Activated T-cell treated with anti-CD3 and anti-CD28 coated beads, Interleukin-2, amount 50 U/mL, for 4 hours (primary cell): ENCODE measurements around the gene PTF1A. TPM values are rescaled to one million over a fixed set of nuclear protein-coding genes. Genes with fewer than 3 reads are reported as not detected.

ENCODE experiments used
- ATAC-seq, 2 donors: fragments of 200-7000 bp; cut with Tn5 transposase; one replicate each; pipeline ENCODE4 v1.10.0; 2021
- DNase-seq: peaks from one replicate; pipeline ENCODE4 v3.0.0-alpha.2; 2020
- H3K27me3 Mint-ChIP-seq: one replicate; pipeline ENCODE4 v1.8.0; 2021; ENCODE audit warnings: low read depth, mixed read lengths
- H3K36me3 Mint-ChIP-seq: one replicate; pipeline ENCODE4 v1.8.0; 2022; ENCODE audit warnings: mixed read lengths; ENCODE audit not compliant: insufficient read depth
- H3K4me1 Mint-ChIP-seq: one replicate; pipeline ENCODE4 v1.8.0; 2021; ENCODE audit warnings: low read depth, mixed read lengths
- H3K4me3 Mint-ChIP-seq: one replicate; pipeline ENCODE4 v1.8.0; 2021; ENCODE audit warnings: mild to moderate bottlenecking, moderate library complexity, mixed read lengths
- H3K9me3 Mint-ChIP-seq: one replicate; pipeline ENCODE4 v1.8.0; 2021; ENCODE audit warnings: mixed read lengths
- total RNA-seq, 3 donors: library from RNA; stranded (reverse); gene quantifications; one replicate each; pipeline ENCODE4 v1.2.1, GENCODE V29; 2021

PTF1A gene
- total RNA-seq, 3 donors from 2014 or later = not detected

- Mint-ChIP-seq H3K4me3 (no peak overlapping the region), H3K27me3 (peaks cover 64% of the 10 kb centered on the region), H3K4me1 (peaks cover 7% of the 10 kb centered on the region), H3K9me3 (no peaks in the 10 kb centered on the region), H3K36me3 (no peaks in the 10 kb centered on the region)
- ATAC-seq (no peak), DNase-seq (no peak)
Observed at GRCh38 chr10:23172429-23173213, 19.5 kb upstream of the PTF1A start.

GRCh38 chr10:23173214-23174073, 18.7 kb upstream of the PTF1A start:
- DNase-seq (no peak), ATAC-seq (no peak)
- no peaks in the 10 kb centered on the region for H3K9me3 Mint-ChIP-seq
- no peaks in the 10 kb centered on the region for H3K36me3 Mint-ChIP-seq
- peaks cover 67% of the 10 kb centered on the region for H3K27me3 Mint-ChIP-seq
- H3K4me1 Mint-ChIP-seq = peaks cover 7% of the 10 kb centered on the region
- H3K4me3 Mint-ChIP-seq = no peak overlapping the region

- Mint-ChIP-seq H3K4me3 (no peak overlapping the region), H3K36me3 (no peaks in the 10 kb centered on the region), H3K27me3 (peaks cover 72% of the 10 kb centered on the region), H3K4me1 (peaks cover 7% of the 10 kb centered on the region), H3K9me3 (no peaks in the 10 kb centered on the region)
- ATAC-seq = peak in 1 of 2 donors; percentile 27
- DNase-seq = no peak
Observed at GRCh38 chr10:23174074-23174976, 17.8 kb upstream of the PTF1A start.

GRCh38 chr10:23174977-23175512, 17.1 kb upstream of the PTF1A start:
- H3K36me3 Mint-ChIP-seq = no peaks in the 10 kb centered on the region
- peaks cover 71% of the 10 kb centered on the region for H3K27me3 Mint-ChIP-seq
- DNase-seq (no peak), ATAC-seq (no peak)
- peaks cover 7% of the 10 kb centered on the region for H3K4me1 Mint-ChIP-seq
- H3K4me3 Mint-ChIP-seq = no peak overlapping the region
- H3K9me3 Mint-ChIP-seq = no peaks in the 10 kb centered on the region

GRCh38 chr10:23186178-23186577, 5.9 kb upstream of the PTF1A start:
- Mint-ChIP-seq H3K36me3 (no peaks in the 10 kb centered on the region), H3K4me3 (no peak overlapping the region), H3K27me3 (peaks cover 45% of the 10 kb centered on the region), H3K9me3 (no peaks in the 10 kb centered on the region), H3K4me1 (peaks cover 2% of the 10 kb centered on the region)
- no peak for DNase-seq
- no peak for ATAC-seq

GRCh38 chr10:23186697-23187096, 5.4 kb upstream of the PTF1A start:
- ATAC-seq = no peak
- no peaks in the 10 kb centered on the region for H3K9me3 Mint-ChIP-seq
- H3K27me3 Mint-ChIP-seq = peaks cover 48% of the 10 kb centered on the region
- H3K4me3 Mint-ChIP-seq = no peak overlapping the region
- H3K4me1 Mint-ChIP-seq = peaks cover 2% of the 10 kb centered on the region
- no peaks in the 10 kb centered on the region for H3K36me3 Mint-ChIP-seq
- DNase-seq = no peak

GRCh38 chr10:23187155-23187554, 5.0 kb upstream of the PTF1A start:
- Mint-ChIP-seq H3K4me3 (no peak overlapping the region), H3K9me3 (no peaks in the 10 kb centered on the region), H3K4me1 (peaks cover 2% of the 10 kb centered on the region), H3K27me3 (peaks cover 48% of the 10 kb centered on the region), H3K36me3 (no peaks in the 10 kb centered on the region)
- ATAC-seq = no peak
- DNase-seq = no peak

GRCh38 chr10:23189024-23189423, 3.1 kb upstream of the PTF1A start:
- no peaks in the 10 kb centered on the region for H3K36me3 Mint-ChIP-seq
- H3K9me3 Mint-ChIP-seq = no peaks in the 10 kb centered on the region
- ATAC-seq (no peak), DNase-seq (no peak)
- H3K4me3 Mint-ChIP-seq = no peak overlapping the region
- peaks cover 4% of the 10 kb centered on the region for H3K4me1 Mint-ChIP-seq
- H3K27me3 Mint-ChIP-seq = peaks cover 52% of the 10 kb centered on the region

- Mint-ChIP-seq H3K4me3 (no peak overlapping the region), H3K27me3 (peaks cover 68% of the 10 kb centered on the region), H3K9me3 (no peaks in the 10 kb centered on the region), H3K36me3 (no peaks in the 10 kb centered on the region), H3K4me1 (peaks cover 4% of the 10 kb centered on the region)
- no peak for ATAC-seq
- no peak for DNase-seq
Observed at GRCh38 chr10:23190872-23191763, 994 bp upstream of the PTF1A start.

GRCh38 chr10:23192712-23193434, 761 bp downstream of the PTF1A start:
- H3K4me3 Mint-ChIP-seq = no peak overlapping the region
- peak; percentile 42 to 43 for ATAC-seq
- H3K9me3 Mint-ChIP-seq = no peaks in the 10 kb centered on the region
- DNase-seq = no peak
- H3K4me1 Mint-ChIP-seq = peaks cover 4% of the 10 kb centered on the region
- H3K27me3 Mint-ChIP-seq = peaks cover 75% of the 10 kb centered on the region
- H3K36me3 Mint-ChIP-seq = no peaks in the 10 kb centered on the region

- Mint-ChIP-seq H3K9me3 (no peaks in the 10 kb centered on the region), H3K27me3 (peaks cover 75% of the 10 kb centered on the region), H3K4me3 (no peak overlapping the region), H3K36me3 (no peaks in the 10 kb centered on the region), H3K4me1 (peaks cover 4% of the 10 kb centered on the region)
- ATAC-seq = no peak
- no peak for DNase-seq
Observed at GRCh38 chr10:23193435-23194074, 1.4 kb downstream of the PTF1A start.

GRCh38 chr10:23194471-23194965, 2.4 kb downstream of the PTF1A start:
- H3K9me3 Mint-ChIP-seq = no peaks in the 10 kb centered on the region
- peaks cover 4% of the 10 kb centered on the region for H3K4me1 Mint-ChIP-seq
- H3K36me3 Mint-ChIP-seq = no peaks in the 10 kb centered on the region
- no peak overlapping the region for H3K4me3 Mint-ChIP-seq
- ATAC-seq = no peak
- H3K27me3 Mint-ChIP-seq = peaks cover 72% of the 10 kb centered on the region
- no peak for DNase-seq
